KMS-11 (cell line): ENCODE measurements around the gene TMEM95.

ENCODE experiments used
- H2AFZ ChIP-seq: fragments of 200-600 bp; sonication (generic); 2 replicates; pipeline ENCODE4 v1.6.1; 2016; ENCODE audit warnings: antibody characterized with exemption, mixed run types, low read depth
- H3K27ac ChIP-seq: fragments of 200-600 bp; sonication (generic); 2 replicates; pipeline ENCODE4 v1.6.1; 2016; ENCODE audit warnings: mild to moderate bottlenecking, mixed run types
- H3K27me3 ChIP-seq: fragments of 200-600 bp; sonication (generic); 2 replicates; pipeline ENCODE4 v1.6.1; 2017; ENCODE audit warnings: mild to moderate bottlenecking, low read depth, mixed run types, moderate library complexity; ENCODE audit not compliant: insufficient read depth
- H3K36me3 ChIP-seq: fragments of 200-600 bp; sonication (generic); 2 replicates; pipeline ENCODE4 v1.6.1; 2017; ENCODE audit warnings: mild to moderate bottlenecking, mixed run types; ENCODE audit not compliant: insufficient read depth
- H3K4me1 ChIP-seq: fragments of 200-600 bp; sonication (generic); 2 replicates; pipeline ENCODE4 v1.6.1; 2016; ENCODE audit warnings: mild to moderate bottlenecking, low read depth, mixed run types; ENCODE audit not compliant: poor library complexity, severe bottlenecking
- H3K4me2 ChIP-seq: fragments of 200-600 bp; sonication (generic); 2 replicates; pipeline ENCODE4 v1.7.0; 2016; ENCODE audit warnings: mild to moderate bottlenecking, mixed run types
- H3K4me3 ChIP-seq: fragments of 200-600 bp; sonication (generic); IDR thresholded peaks from 2 replicates; pipeline ENCODE4 v1.6.1; 2017; ENCODE audit warnings: low read depth, low read length, mixed read lengths; ENCODE audit not compliant: insufficient read depth
- H3K79me2 ChIP-seq: fragments of 200-600 bp; sonication (generic); 2 replicates; pipeline ENCODE4 v1.6.1; 2016; ENCODE audit warnings: low read depth, mixed run types; ENCODE audit not compliant: insufficient read depth
- H3K9ac ChIP-seq: fragments of 200-600 bp; sonication (generic); 2 replicates; pipeline ENCODE4 v1.6.1; 2016; ENCODE audit warnings: mild to moderate bottlenecking, mixed run types
- H4K20me1 ChIP-seq: fragments of 200-600 bp; sonication (generic); 2 replicates; pipeline ENCODE4 v1.6.1; 2016; ENCODE audit warnings: mild to moderate bottlenecking, mixed run types; ENCODE audit not compliant: insufficient read depth
- TF ChIP-seq, protein P1 (sequence below): fragments of 200-600 bp; sonication (generic); conservative IDR thresholded peaks from 2 replicates; pipeline ENCODE4 v1.6.1; 2017; ENCODE audit warnings: low read depth, mild to moderate bottlenecking, antibody characterized with exemption, low read length, moderate library complexity, mixed read lengths

TMEM95 gene

DNA sequence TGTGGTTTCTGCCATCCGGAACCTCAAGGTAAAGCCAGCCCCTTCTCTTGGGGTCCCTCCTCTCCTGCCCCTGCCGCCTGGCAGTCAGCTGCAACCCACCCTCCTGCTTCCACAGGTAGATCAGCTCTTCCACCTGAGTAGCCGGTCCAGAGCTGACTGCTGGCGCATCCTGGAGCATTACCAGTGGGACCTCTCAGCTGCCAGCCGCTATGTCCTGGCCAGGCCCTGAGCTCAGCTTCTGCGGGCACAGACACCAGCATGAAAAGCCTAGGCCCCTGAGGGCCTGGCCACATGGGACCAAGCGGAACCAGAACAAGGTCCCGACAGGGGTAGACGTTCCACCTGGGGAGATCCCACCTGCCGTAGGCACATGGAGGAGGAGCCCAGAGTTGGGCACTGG lies 33.9 kb downstream of the TMEM95 start:
- Histone ChIP-seq H3K79me2 (no peaks in the 10 kb centered on the region), H3K27ac (no peak overlapping the region)

DNA sequence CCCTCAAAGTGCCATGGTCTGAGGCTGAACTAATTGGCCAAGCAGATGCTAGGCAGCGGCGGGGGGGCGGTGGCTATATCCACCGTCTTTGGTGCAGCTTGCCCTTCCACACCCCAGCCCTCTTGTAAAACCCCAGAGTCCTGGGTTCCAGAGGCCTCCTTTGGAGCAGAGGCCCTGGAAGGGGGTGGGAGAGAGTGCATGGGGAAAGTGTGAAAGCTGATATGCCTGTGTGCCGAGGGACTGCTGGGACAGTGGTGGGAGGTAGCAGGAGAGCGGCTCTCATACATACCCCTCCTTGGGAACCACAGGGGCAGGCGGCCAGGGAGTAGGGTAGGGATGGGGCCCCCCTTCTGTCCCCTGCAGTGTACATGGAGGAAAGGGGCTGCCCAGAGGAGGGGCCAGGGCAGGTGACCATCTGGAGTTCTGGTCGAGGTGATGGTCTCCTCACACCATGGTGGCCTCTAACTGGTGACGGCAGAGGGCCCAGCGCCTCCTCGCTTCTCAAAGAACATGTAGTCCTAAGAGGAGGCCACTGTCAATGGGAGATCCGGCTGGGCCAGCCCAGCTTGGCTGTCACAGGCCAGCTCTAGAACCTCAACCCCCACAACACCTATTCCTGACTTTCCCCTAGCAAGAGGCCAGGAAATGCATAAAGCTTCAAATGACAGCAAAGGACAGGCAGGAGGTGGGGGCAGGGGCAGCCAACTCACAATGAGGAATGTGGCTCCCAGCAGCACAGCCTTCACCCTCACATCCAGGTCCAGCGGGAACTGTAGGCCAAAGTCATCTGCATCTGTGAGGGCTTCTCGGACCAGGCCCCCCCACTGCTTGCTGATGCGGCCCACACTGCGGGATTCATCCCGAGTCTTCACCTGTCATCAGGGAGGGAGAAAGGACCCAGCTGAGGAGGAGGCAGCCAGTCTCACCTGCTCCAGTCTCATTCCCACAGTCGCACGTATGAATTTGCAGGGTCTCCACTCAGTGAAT lies 35.3 kb downstream of the TMEM95 start:
- no peaks in the 10 kb centered on the region for H4K20me1 ChIP-seq
- H3K4me2 ChIP-seq, result no peak overlapping the region
- no peaks in the 10 kb centered on the region for H3K79me2 ChIP-seq
- H3K27ac ChIP-seq, result no peak overlapping the region
- H3K36me3 ChIP-seq, result no peaks in the 10 kb centered on the region
- H3K4me1 ChIP-seq, result no peaks in the 10 kb centered on the region
- no peak overlapping the region for H3K9ac ChIP-seq
- TF ChIP-seq, protein P1, sequence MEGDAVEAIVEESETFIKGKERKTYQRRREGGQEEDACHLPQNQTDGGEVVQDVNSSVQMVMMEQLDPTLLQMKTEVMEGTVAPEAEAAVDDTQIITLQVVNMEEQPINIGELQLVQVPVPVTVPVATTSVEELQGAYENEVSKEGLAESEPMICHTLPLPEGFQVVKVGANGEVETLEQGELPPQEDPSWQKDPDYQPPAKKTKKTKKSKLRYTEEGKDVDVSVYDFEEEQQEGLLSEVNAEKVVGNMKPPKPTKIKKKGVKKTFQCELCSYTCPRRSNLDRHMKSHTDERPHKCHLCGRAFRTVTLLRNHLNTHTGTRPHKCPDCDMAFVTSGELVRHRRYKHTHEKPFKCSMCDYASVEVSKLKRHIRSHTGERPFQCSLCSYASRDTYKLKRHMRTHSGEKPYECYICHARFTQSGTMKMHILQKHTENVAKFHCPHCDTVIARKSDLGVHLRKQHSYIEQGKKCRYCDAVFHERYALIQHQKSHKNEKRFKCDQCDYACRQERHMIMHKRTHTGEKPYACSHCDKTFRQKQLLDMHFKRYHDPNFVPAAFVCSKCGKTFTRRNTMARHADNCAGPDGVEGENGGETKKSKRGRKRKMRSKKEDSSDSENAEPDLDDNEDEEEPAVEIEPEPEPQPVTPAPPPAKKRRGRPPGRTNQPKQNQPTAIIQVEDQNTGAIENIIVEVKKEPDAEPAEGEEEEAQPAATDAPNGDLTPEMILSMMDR, result no peak
- no peak overlapping the region for H2AFZ ChIP-seq
- no peaks in the 10 kb centered on the region for H3K27me3 ChIP-seq
- no peak overlapping the region for H3K4me3 ChIP-seq

More for the DNA sequence above, 33.9 kb downstream of the TMEM95 start:
- H4K20me1 ChIP-seq, result no peaks in the 10 kb centered on the region
- no peak overlapping the region for H3K9ac ChIP-seq
- TF ChIP-seq, protein P1, result no peak
- no peaks in the 10 kb centered on the region for H3K27me3 ChIP-seq
- no peak overlapping the region for H3K4me2 ChIP-seq
- no peak overlapping the region for H2AFZ ChIP-seq
- no peak overlapping the region for H3K4me3 ChIP-seq
- no peaks in the 10 kb centered on the region for H3K4me1 ChIP-seq
- H3K36me3 ChIP-seq, result no peaks in the 10 kb centered on the region

DNA sequence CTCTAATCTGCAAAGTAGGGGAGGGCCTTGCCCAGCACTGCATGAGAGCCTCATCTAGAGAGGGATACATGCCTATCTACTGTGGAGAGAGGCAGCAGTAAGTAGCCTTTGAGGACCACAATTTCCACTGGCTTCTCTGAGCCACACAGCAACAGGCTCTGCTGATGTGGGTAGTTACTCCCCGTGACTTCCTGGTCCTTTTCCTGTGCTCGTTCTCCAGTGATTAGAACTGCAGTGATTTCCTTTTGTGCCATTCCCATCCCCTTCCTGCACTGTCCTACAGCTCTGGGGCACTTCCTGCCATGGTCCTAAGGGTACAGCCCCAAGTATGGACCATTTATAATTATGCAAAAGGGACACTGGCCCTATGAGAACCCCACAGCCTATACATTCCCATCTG lies 36.4 kb downstream of the TMEM95 start:
- Histone ChIP-seq H3K36me3 (no peaks in the 10 kb centered on the region), H2AFZ (no peak overlapping the region), H3K4me3 (no peak overlapping the region), H3K4me1 (no peaks in the 10 kb centered on the region), H3K9ac (no peak overlapping the region), H3K27ac (no peak overlapping the region), H3K79me2 (no peaks in the 10 kb centered on the region), H3K27me3 (no peaks in the 10 kb centered on the region), H4K20me1 (no peaks in the 10 kb centered on the region), H3K4me2 (no peak overlapping the region)
- TF ChIP-seq, protein P1, result no peak

DNA sequence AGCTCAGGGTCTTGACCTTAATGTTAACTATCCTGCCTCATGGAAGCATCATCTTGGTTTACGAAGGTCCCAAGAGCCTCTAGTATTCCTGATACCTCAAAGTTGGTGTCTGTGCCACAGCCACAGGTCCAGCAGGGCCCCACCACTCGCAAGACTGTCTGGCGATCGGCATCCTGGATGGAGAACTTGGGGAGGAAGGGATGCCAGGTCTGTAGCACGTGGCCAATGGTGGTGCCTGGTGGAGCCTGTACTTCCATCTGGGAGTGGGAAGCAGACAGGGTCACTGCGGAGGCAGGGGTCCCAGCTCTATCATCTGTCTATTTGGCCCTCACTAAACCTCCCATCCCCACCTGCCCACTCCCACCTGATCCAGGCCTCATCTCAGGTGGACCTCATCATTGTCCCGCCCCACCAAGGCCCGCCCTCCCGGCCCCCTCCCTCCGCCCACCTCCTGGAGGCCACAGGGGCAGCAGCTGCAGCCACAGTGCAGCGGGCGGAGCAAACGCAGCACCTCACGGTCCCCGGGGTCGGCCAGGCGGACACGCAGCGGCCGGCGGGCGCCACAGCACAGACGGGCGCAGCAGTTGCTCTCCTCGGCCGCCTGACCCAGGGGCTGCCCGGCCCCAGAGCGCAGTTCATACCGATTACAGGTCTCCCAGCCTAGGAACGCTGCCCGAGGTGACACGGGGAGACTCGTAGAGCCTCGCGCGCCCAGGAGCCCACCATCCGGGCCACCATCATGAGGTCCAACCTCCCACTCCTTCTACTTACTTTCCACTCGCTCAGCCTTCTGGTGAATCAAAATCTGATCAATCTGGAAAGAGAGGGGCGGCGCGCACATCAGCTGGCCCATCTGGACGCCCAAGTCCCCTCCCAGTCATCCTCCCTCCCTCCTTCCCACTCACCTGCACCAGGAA lies 38.0 kb downstream of the TMEM95 start:
- Histone ChIP-seq H3K9ac (no peak overlapping the region), H3K27me3 (no peaks in the 10 kb centered on the region), H4K20me1 (no peaks in the 10 kb centered on the region), H3K36me3 (no peaks in the 10 kb centered on the region), H3K27ac (no peak overlapping the region), H2AFZ (no peak overlapping the region), H3K4me2 (peak overlapping the region; percentile 39; the same call in 1 of the 2 replicates), H3K4me3 (no peak overlapping the region), H3K4me1 (no peaks in the 10 kb centered on the region), H3K79me2 (no peaks in the 10 kb centered on the region)
- TF ChIP-seq, protein P1, result no peak
